Activated naive CD4-positive, alpha-beta T cell treated with anti-CD3 and anti-CD28 coated beads, Interleukin-2, amount 50 U/mL, for 72 hours (primary cell): ENCODE results near the gene SYNE1. TPM values are rescaled to one million over a fixed set of nuclear protein-coding genes. Genes with fewer than 3 reads are reported as not detected.
"Not testable (repeated sequence)": the region's sequence is repeated elsewhere in the genome, so short reads cannot be mapped to it uniquely, and the experiment has no call there.

Source experiments
- ATAC-seq, 2 donors: fragments of 150-1000 bp; cut with Tn5 transposase; 2 replicates each; pipeline ENCODE4 v1.10.0; 2021; ENCODE audit warnings: mild to moderate bottlenecking in 2 of 2, moderate library complexity in 2 of 2
- DNase-seq, 2 donors: peaks; one replicate each; pipeline ENCODE4 v3.0.0; 2021 to 2022; ENCODE audit warnings: low spot score in 2 of 2
- H3K27ac Mint-ChIP-seq, 2 donors: one replicate each; pipeline ENCODE4 v1.8.0; 2022; ENCODE audit warnings: mild to moderate bottlenecking in 2 of 2, mixed read lengths in 2 of 2
- H3K36me3 Mint-ChIP-seq, 2 donors: one replicate each; pipeline ENCODE4 v1.8.0; 2022; ENCODE audit warnings: mixed read lengths in 2 of 2
- H3K9me3 Mint-ChIP-seq, 2 donors: one replicate each; pipeline ENCODE4 v1.8.0; 2022; ENCODE audit warnings: mixed read lengths in 2 of 2
- total RNA-seq, 2 donors: library from RNA; stranded (reverse); gene quantifications; one replicate each; pipeline ENCODE4 v1.2.3, GENCODE V29; 2022

Gene SYNE1
- total RNA-seq, 2 donors from 2014 or later: 29.4 to 33.7 TPM

- DNase-seq (no peak), ATAC-seq (no peak)
- Mint-ChIP-seq H3K9me3 (no peaks in the 10 kb centered on the region), H3K27ac (no peak overlapping the region), H3K36me3 (no peaks in the 10 kb centered on the region)
Measured at GRCh38 chr6:152585236-152585635, 51.9 kb downstream of the SYNE1 start.

DNA sequence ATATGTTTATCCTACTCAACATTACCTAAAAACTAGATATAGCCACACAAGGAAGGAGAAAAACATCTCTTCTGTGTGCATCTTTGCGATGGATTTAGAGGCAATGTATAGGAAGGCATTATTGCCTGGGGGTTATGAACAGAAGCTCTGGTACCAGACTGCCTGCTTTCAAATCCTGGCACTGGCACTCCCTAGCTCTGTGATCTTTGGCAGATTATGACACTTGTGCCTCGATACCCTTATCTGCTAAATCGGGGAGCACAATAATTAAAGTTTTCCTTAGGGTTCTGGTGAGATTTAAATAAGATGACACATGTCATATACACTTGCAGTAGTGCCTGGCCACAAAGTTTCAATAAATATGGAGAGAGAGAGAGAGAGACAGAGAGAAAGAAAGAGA lies 53.3 kb downstream of the SYNE1 start:
- DNase-seq: no peak
- no peak for ATAC-seq
- no peak overlapping the region for H3K27ac Mint-ChIP-seq
- H3K36me3 Mint-ChIP-seq: no peaks in the 10 kb centered on the region
- no peaks in the 10 kb centered on the region for H3K9me3 Mint-ChIP-seq

GRCh38 chr6:152576525-152576924 lies 60.6 kb downstream of the SYNE1 start:
- DNase-seq (no peak), ATAC-seq (no peak)
- Mint-ChIP-seq H3K36me3 (no peaks in the 10 kb centered on the region), H3K27ac (no peak overlapping the region), H3K9me3 (no peaks in the 10 kb centered on the region)

DNA sequence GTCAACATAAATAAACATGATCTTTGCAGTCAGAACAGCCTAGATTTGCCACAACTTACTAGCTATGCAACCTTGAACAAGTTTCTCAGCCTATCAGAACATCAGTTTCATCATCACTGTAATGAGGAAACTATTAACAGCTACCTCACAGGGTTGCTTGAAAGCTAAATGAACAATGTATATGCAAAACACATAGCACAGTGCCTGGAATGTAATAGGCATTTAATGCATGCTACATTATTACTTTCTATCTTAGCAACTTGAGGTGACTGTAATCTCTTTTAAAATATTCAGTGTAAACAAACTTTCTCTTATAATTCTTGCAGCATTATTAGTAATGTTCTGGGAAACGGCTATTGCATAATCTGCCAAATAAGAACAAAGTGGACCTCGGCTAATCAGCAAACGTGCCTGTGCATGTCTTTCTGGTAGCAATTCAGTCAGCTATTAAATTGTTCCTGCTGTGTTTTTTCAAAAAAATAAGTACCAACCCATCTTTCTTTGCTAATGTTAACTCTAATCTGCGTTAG lies 61.5 kb downstream of the SYNE1 start:
- H3K27ac Mint-ChIP-seq: no peak overlapping the region
- ATAC-seq (no peak), DNase-seq (no peak)
- H3K36me3 Mint-ChIP-seq: no peaks in the 10 kb centered on the region
- no peaks in the 10 kb centered on the region for H3K9me3 Mint-ChIP-seq

- ATAC-seq (no peak), DNase-seq (no peak)
- Mint-ChIP-seq H3K9me3 (no peaks in the 10 kb centered on the region), H3K27ac (no peak overlapping the region), H3K36me3 (no peaks in the 10 kb centered on the region)
Measured at GRCh38 chr6:152575161-152575560, 62.0 kb downstream of the SYNE1 start.

DNA sequence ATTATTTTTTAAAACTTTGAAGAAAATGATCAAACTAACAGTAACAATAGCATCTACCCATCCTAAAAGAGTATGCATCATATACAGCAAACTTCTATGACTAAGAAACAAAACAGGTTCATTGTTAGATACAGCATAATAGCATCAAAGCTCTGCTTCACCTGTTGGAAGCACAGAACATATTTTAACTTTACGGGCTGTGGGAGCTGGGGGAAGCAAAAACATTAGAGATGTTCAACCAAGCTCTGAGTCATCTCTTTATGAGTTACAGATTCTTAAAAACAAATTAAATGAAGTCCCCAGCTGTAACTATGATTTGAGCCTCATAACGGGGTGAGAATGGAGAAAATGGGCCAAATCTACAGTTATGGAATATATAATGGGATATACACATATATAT lies 63.4 kb downstream of the SYNE1 start:
- no peaks in the 10 kb centered on the region for H3K36me3 Mint-ChIP-seq
- DNase-seq (no peak), ATAC-seq (no peak)
- no peaks in the 10 kb centered on the region for H3K9me3 Mint-ChIP-seq
- H3K27ac Mint-ChIP-seq: no peak overlapping the region

GRCh38 chr6:152572338-152573088 lies 64.6 kb downstream of the SYNE1 start:
- H3K36me3 Mint-ChIP-seq: no peaks in the 10 kb centered on the region
- H3K27ac Mint-ChIP-seq: no peak overlapping the region
- DNase-seq: no peak
- no peak for ATAC-seq
- H3K9me3 Mint-ChIP-seq: no peaks in the 10 kb centered on the region

DNA sequence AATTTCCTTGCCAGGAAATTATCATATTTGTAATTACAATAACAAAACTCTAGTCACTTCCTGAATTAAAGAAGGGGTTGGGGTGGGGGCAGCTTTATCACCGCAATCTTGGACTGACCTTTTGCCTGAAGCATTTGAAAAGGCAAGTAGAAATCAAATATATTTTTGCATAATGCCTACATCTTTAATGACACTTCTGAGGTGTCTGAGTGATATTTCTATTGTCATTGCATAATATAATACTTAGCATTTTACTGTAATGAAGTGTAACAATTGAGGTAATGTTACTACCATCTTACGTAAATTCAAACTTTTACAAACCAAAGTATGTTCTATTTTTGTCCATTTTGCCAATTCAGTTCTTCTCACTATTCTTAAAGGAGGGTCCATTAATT lies 65.2 kb downstream of the SYNE1 start:
- no peak for DNase-seq
- H3K27ac Mint-ChIP-seq: no peak overlapping the region
- H3K9me3 Mint-ChIP-seq: no peaks in the 10 kb centered on the region
- ATAC-seq: no peak
- no peaks in the 10 kb centered on the region for H3K36me3 Mint-ChIP-seq

DNA sequence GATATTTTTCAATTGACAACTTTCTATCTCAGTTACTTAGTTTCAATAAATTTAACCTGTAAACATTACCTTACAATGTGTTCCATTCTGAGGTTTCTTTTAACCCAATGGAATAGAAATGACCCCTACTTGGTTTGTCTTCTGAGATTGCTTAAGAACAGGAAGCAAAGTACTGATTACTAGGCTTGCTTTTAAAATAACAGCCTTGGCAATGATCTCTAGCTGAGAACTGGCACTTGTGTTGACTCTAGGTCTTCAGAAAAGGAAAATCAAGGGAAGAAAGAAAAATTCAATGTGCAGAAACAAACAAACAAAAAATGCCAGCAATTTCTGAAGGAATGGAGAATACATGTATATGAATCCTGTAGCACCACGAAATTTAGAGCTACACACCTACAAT lies 66.1 kb downstream of the SYNE1 start:
- no peak for DNase-seq
- Mint-ChIP-seq H3K27ac (no peak overlapping the region), H3K36me3 (no peaks in the 10 kb centered on the region), H3K9me3 (no peaks in the 10 kb centered on the region)
- no peak for ATAC-seq

GRCh38 chr6:152566103-152566875 lies 70.9 kb downstream of the SYNE1 start:
- no peaks in the 10 kb centered on the region for H3K36me3 Mint-ChIP-seq
- no peak overlapping the region for H3K27ac Mint-ChIP-seq
- H3K9me3 Mint-ChIP-seq: no peaks in the 10 kb centered on the region
- no peak for ATAC-seq
- no peak for DNase-seq

DNA sequence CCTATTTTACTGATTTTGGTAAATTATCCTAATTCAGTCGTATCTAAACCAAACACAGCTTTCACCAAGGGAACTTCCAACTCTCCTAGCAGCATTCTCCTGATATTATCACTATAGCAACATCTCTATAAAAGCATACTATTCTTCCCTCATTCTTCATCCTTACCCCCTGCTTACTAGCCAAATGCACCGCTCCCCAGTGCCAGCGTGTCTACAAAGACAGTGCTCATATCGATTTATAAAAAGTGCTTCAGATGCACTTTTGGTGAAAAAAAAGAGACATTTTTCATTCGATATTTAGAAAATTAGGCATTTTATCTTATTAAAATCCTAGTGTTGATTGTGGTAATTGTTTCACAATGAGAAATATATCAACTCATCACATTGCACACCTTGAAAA lies 74.0 kb downstream of the SYNE1 start:
- Mint-ChIP-seq H3K27ac (no peak overlapping the region), H3K9me3 (peaks cover 0 to 6% of the 10 kb centered on the region in 2 donors), H3K36me3 (no peaks in the 10 kb centered on the region)
- no peak for DNase-seq
- ATAC-seq: no peak

DNA sequence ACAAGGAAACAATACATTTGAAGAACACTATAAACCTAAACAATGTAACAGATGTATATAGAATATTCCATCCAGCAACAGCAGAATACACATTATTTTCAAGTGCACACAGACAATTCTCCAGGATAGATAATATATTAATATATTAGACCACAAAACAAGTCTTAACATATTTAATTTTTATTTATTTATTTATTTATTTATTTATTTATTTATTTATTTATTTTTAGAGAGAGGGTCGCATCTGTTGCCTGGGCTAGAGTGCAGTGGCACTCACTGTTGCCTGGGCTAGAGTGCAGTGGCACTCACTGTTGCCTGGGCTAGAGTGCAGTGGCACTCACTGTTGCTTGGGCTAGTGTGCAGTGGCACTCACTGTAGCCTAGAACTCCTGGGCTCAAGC lies 78.4 kb downstream of the SYNE1 start:
- not testable (repeated sequence) for DNase-seq, ATAC-seq, H3K27ac Mint-ChIP-seq, H3K36me3 Mint-ChIP-seq
- H3K9me3 Mint-ChIP-seq: peaks cover 12 to 20% of the 10 kb centered on the region in 2 donors

DNA sequence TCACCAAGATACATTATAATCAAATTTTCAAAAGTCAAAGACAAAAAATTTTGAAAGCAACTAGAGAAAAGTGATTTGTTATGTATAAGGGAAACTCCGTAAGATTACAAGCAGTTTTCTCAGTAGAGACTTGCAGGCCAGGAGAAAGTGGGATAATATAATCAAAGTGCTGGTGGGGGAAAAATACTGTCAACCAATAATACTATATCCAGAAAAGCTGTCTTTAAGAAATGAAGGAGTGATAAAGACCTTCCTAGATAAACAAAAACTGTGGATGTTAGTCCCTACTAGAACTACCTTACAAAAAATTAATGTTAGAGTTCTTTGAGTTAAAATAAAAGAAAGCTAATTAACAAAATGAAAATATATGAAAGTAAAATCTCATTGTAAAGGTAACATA lies 79.7 kb downstream of the SYNE1 start:
- no peak for DNase-seq
- peaks cover 12 to 20% of the 10 kb centered on the region in 2 donors for H3K9me3 Mint-ChIP-seq
- peaks cover 9 to 10% of the 10 kb centered on the region in 2 donors for H3K36me3 Mint-ChIP-seq
- H3K27ac Mint-ChIP-seq: no peak overlapping the region
- ATAC-seq: no peak

DNA sequence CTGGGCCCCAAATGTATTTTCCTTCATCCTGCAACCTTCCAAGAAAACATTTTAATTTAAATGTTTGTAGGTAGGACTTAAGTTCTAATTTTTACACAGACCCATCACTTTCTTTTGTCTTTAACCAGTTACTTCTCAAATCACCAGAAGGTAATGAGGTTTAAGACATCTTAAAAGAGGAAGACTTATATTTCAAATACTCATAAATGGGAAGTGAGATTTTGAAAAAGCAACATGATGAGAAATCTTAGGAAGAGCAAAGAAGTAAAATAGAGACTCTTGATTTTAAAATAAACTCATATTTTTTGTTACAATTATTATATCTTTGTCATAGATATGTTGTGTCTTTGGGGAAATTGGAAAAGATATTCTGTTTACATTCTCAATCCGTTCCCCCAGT lies 82.3 kb downstream of the SYNE1 start:
- H3K9me3 Mint-ChIP-seq: peaks cover 12 to 20% of the 10 kb centered on the region in 2 donors
- H3K27ac Mint-ChIP-seq: no peak overlapping the region
- ATAC-seq: no peak
- peaks cover 9 to 10% of the 10 kb centered on the region in 2 donors for H3K36me3 Mint-ChIP-seq
- no peak for DNase-seq

DNA sequence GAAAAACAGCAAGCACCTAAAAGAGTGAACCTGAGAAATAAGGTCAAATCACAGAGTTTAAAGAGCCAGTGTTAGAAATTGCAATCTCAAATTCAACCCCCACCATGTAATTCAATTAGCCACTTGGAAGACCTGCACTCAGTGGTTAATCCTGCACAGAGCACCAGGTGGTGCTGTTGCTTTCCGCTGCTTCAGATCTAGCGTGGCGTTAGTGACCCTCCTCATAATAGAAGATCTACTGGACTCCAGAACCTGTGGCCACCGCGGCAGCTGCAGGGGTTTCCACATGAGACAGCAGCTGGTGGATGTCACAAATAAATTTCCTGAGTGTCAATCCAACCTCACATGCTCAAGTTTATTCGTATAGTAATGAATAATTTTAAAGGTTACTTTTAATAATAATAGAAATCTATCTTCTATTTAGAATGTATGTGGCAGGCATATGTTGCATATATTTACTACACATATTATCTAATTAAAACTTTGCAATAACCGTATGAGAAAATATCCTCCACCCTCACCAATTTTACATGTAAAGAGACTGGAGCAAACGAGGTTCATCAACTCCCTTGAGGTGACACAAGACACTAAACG lies 84.4 kb downstream of the SYNE1 start:
- ATAC-seq (peak in 1 of 2 donors; percentile 81), DNase-seq (peak in 1 of 2 donors; percentile 23)
- Mint-ChIP-seq H3K36me3 (peaks cover 9 to 10% of the 10 kb centered on the region in 2 donors), H3K27ac (no peak overlapping the region), H3K9me3 (peaks cover 9 to 12% of the 10 kb centered on the region in 2 donors)

GRCh38 chr6:152543519-152543918 lies 93.6 kb downstream of the SYNE1 start:
- Mint-ChIP-seq H3K36me3 (no peaks in the 10 kb centered on the region), H3K9me3 (no peaks in the 10 kb centered on the region), H3K27ac (no peak overlapping the region)
- ATAC-seq (no peak), DNase-seq (no peak)

DNA sequence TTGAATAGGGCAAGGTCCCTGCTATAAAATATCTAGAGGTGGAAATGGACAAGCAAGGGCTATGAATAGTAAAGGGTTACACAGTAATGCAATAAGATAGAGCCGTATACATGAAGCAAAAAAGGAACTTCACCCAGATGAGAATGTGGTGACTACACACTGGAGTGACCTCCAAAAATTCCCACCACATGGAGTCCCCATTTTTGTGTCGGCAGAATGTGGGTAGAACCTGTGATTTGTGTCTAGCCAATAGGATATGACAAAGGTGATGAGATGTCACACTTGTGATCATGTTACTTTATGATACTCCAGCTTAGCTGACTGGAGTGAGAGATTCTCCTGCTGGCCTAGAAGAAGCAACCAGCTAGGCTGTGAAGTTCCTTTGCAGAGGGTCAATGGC lies 96.8 kb downstream of the SYNE1 start:
- Mint-ChIP-seq H3K27ac (no peak overlapping the region), H3K9me3 (no peaks in the 10 kb centered on the region), H3K36me3 (no peaks in the 10 kb centered on the region)
- DNase-seq (no peak), ATAC-seq (no peak)
